ENCODE data around the gene GOLGA8T. TPM values are rescaled to one million over a fixed set of nuclear protein-coding genes. Genes with fewer than 3 reads are reported as not detected.
"Not testable (repeated sequence)": the region's sequence is repeated elsewhere in the genome, so short reads cannot be mapped to it uniquely, and the experiment has no call there.

Gene GOLGA8T
- polyA plus RNA-seq, 1 donor from 2014 or later, result not detected

DNA sequence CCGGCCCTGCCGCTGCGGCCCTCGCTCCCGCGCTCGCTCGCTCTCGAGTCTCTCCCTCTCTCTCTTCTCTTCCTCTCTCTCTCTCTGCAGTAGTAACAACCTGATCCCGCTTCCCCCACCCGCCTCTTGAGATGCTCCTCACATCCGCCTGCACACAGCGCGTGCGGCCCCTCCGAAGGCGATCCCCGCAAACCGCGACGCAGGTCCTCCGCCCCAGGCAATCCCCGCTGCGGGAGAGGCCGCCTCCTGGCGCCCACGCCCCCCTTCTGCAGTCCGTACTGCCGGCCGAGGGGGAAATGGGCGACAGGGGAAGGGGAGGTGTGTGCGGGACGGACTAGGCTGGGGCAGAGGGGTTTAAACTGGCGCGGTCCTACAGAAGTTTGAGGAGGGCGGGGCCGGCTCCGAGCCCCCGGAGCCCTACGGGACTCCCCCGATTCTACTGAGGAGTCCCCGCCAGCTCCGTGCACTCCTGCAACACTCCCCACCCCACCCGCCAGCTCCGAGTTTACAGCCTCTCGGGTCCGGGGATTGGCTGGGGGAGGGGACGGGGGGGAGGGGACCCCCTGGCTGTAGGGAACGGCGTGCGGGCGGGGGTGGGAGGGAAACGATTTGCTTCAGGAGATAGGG, 57.4 kb downstream of the GOLGA8T start:
- not testable (repeated sequence) for H3K4me3 ChIP-seq (ENCODE audit: low read length); H3F3A ChIP-seq (ENCODE audit: insufficient read depth, low read length, poor library complexity, severe bottlenecking); H3K36me3 ChIP-seq (ENCODE audit: insufficient read depth, low read length); H3K79me2 ChIP-seq (replicated peaks; ENCODE audit: insufficient read depth, low read length); H4K20me1 ChIP-seq (ENCODE audit: insufficient read depth); H2AFZ ChIP-seq (ENCODE audit: low read depth, low read length); H3K9me2 ChIP-seq (ENCODE audit: insufficient read depth, low read length); H3K9me3 ChIP-seq (ENCODE audit: low read length); H3K4me2 ChIP-seq (ENCODE audit: low read length); H3K27ac ChIP-seq (ENCODE audit: low read length); H3K9ac ChIP-seq (ENCODE audit: low read length); H3K27me3 ChIP-seq (ENCODE audit: insufficient read depth, low read depth, low read length)

DNA sequence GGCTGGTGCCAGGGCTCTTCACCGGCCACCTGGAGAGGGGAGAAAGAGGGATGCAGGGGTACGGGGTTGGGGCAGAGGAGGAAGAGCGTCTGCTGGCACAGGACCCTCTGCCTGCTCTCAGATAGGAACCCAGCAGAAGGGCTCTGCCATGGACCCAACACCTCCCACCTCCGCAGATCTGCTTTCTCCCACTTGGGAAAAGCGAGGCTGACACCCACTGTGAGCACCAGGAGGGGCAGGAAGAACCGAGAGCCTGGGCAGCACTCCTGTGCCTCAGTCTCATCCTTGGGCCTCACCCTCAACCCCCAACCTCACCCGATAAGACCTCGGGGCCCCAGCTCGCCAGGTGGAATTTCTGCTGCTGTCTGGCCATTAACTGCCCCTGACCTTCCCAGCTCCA, 58.0 kb downstream of the GOLGA8T start:
- H3K9me3 ChIP-seq (ENCODE audit: low read length); H3K36me3 ChIP-seq (ENCODE audit: insufficient read depth, low read length); H3K4me2 ChIP-seq (ENCODE audit: low read length): not testable (repeated sequence)

More for the DNA sequence above, 58.0 kb downstream of the GOLGA8T start:
- H4K20me1 ChIP-seq (ENCODE audit: insufficient read depth); H3K79me2 ChIP-seq (replicated peaks; ENCODE audit: insufficient read depth, low read length); H3K9ac ChIP-seq (ENCODE audit: low read length); H3K4me3 ChIP-seq (ENCODE audit: low read length); H3K27me3 ChIP-seq (ENCODE audit: insufficient read depth, low read depth, low read length); H3F3A ChIP-seq (ENCODE audit: insufficient read depth, low read length, poor library complexity, severe bottlenecking); H3K9me2 ChIP-seq (ENCODE audit: insufficient read depth, low read length); H2AFZ ChIP-seq (ENCODE audit: low read depth, low read length); H3K27ac ChIP-seq (ENCODE audit: low read length): not testable (repeated sequence)

Small RNA genes within 50 kb of the gene (small RNA-seq; reads per million reads assigned to genes)
- gene AC120045.2 (0 reads per million in 3 experiments), gene RF00096 (0 to 0.16 (median 0) reads per million in 3 experiments), gene RN7SL469P (0 reads per million in 3 experiments), gene RN7SL673P (0 reads per million in 3 experiments)

Other genes starting within 250 kb of the GOLGA8T start
- not detected in 2 replicates for gene GOLGA8J, start 52.1 kb upstream of the GOLGA8T start, polyA plus RNA-seq